Stimulated activated CD8-positive, alpha-beta memory T cell treated with anti-CD3 and anti-CD28 coated beads, Interleukin-15, amount 100 ng/mL, for 1 hour (primary cell): ENCODE measurements around the gene CYP2B6.
A peak's percentile ranks its signal among the peaks of the same experiment; 100 is the strongest.
"Not testable (repeated sequence)": the region's sequence is repeated elsewhere in the genome, so short reads cannot be mapped to it uniquely, and the experiment has no call there.

Experiments
- DNase-seq: peaks from one replicate; pipeline ENCODE4 v3.0.0-alpha.2; 2020; ENCODE audit warnings: low read depth

The CYP2B6 gene

DNA sequence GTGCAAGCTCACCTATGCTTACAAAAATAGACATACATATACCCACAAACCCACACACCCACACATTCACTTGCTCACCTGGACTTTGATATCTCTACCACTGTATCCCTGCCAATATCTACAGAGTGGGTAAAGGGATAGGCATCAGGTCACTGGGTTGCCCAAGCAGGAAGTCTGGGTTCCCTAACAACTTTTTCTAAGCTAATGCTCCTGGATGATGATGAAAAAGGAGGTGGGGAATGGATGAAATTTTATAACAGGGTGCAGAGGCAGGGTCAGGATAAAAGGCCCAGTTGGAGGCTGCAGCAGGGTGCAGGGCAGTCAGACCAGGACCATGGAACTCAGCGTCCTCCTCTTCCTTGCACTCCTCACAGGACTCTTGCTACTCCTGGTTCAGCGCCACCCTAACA is at the start of gene CYP2B6:
TSS of gene CYP2B6 (plus strand) at position 311 of the 410 bp plus-strand sequence. CDS start at position 335, 24 bp downstream.
- no peak for DNase-seq

GRCh38 chr19:40941481-40942219 is 49.4 kb upstream of the CYP2B6 start:
- DNase-seq, result no peak

DNA sequence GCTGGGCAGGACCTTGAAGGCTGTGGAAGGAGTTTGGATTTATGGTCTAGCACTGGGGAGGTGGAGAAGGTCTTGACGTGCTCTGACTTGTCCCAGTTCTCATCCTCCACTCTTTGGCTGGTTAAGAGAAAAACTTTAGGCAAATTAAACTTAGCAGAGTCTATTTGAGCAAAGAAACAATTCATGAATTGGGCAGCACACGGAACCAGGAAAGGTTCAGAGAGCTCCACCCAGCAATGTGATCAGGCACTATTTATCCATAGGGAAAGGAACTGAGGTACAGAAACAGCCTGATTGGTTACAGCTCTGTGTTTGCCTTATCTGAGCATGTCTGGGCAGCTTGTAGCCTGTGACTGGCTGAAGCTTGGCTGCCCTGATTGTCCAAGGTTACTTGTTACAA is 45.4 kb upstream of the CYP2B6 start:
- DNase-seq, result no peak

GRCh38 chr19:40947114-40947513 is 44.0 kb upstream of the CYP2B6 start:
- DNase-seq, result no peak

DNA sequence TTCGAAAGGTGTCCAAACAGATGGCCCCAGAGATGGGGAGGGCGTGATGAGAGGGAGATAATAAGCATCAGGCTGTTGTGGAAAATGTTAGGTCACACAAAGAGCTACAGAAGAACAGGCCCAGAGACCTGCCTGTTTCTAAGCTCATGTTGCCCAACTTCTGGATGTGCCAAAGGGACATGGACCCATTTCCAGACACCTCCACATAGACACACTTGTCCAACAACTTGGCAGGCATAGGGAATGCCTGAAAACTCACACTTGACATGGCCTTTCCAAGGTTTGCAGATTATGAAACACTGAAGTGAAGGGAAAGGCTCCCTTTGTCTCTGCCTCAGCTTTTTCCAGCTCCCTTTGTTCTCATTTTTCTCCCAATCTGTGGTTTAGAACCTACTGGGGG is 43.5 kb upstream of the CYP2B6 start:
- no peak for DNase-seq

DNA sequence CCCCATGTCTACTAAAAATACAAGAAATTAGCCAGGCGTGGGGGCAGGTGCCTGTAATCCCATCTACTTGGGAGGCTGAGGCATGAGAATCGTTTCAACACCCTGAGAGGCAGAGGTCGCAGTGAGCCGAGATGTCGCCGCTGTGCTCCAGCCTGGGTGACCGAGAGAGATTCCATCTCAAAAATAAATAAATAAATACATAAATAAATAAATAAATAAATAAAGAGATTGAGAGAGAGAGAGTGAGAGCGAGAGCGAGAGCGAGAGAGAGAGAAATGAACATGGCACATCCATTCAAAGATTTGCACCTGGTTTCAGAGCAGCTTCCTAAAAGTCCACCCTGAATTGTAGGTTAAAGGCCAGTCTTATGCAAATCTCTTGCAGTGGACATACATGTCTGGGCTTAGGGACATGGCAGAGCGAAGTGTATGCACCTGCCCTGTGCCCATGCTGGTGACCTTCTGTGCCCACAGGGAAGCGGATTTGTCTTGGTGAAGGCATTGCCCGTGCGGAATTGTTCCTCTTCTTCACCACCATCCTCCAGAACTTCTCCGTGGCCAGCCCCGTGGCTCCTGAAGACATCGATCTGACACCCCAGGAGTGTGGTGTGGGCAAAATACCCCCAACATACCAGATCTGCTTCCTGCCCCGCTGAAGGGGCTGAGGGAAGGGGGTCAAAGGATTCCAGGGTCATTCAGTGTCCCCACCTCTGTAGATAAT is 42.3 kb upstream of the CYP2B6 start:
- DNase-seq, result no peak

DNA sequence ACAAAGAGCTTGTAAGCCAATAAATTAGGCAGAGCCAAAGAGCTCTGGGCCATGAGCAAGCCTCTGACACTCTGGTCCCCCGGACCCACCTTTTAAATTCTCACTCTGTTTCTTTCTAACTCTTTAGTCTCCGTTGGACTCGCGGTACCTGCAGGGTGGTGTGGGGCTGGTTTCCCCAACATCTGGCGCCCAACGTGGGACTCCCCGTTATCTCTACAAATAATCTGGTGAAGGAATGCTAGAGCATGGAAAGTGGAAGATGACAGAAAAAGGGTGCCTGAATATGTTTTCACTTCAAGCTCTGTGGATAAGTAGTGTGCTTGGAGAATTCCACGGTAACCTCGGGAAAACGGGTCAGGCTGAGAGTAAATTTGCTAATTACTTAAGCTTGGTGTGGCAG is 36.5 kb upstream of the CYP2B6 start:
- DNase-seq, result no peak

GRCh38 chr19:40959338-40959737 is 31.7 kb upstream of the CYP2B6 start:
- no peak for DNase-seq

- DNase-seq, result no peak
Measured at GRCh38 chr19:40960062-40960685, 30.9 kb upstream of the CYP2B6 start.

DNA sequence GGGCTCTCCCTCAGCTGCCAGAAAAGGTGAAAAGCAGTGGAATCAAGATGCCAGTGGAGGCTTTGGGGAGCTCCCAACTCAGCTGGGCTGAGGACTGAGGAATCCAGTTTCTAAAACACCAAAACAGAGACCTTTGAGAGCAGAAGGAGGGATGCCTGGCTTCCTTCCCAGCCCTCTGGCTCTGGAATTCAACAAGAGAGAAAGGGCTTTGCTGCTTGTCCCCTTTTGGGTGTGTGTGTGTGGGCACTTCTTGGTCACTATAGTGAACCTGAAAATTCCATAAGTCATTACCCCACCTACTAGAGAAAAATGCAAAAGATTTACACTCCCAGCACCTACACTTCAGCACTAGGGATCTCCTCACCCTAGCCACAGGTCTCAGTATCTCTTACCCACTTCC is 30.3 kb upstream of the CYP2B6 start:
- no peak for DNase-seq

DNA sequence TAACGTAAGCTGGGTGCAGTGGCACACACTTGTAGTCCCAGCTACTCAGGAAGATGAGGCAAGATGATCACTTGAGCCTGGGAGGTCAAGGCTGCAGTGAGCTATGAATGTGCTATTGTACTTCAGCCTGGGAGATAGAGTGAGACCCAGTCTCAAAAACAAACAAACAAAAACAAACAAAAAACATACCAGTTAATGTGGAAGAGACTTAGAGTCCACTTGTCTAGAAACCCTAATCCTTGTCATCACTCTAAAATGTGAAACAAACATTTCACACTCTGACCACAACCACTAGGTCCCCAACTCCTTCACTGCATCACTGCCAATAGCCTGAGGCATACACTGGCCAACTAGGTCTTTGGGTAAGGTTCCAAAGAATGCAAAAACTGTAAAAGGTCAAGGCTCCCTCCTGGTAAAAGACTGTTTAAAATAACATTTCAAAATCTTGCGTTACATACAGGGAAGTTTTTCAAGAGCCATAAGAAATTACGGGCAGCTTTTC is 28.6 kb upstream of the CYP2B6 start:
- no peak for DNase-seq

GRCh38 chr19:40964361-40964760 is 26.7 kb upstream of the CYP2B6 start:
- not testable (repeated sequence) for DNase-seq

GRCh38 chr19:40965351-40965750 is 25.7 kb upstream of the CYP2B6 start:
- DNase-seq, result not testable (repeated sequence)

GRCh38 chr19:40966591-40966990 is 24.5 kb upstream of the CYP2B6 start:
- DNase-seq, result not testable (repeated sequence)

DNA sequence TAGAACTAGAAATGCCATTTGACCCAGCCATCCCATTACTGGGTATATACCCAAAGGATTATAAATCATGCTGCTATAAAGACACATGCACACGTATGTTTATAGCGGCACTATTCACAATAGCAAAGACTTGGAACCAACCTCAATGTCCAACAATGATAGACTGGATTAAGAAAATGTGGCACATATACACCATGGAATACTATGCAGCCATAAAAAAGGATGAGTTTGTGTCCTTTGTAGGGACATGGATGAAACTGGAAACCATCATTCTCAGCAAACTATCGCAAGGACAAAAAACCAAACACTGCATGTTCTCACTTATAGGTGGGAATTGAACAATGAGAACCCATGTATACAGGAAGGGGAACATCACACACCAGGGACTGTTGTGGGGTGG is 23.0 kb upstream of the CYP2B6 start:
- DNase-seq, result not testable (repeated sequence)

GRCh38 chr19:40969721-40970120 is 21.4 kb upstream of the CYP2B6 start:
- DNase-seq, result not testable (repeated sequence)

DNA sequence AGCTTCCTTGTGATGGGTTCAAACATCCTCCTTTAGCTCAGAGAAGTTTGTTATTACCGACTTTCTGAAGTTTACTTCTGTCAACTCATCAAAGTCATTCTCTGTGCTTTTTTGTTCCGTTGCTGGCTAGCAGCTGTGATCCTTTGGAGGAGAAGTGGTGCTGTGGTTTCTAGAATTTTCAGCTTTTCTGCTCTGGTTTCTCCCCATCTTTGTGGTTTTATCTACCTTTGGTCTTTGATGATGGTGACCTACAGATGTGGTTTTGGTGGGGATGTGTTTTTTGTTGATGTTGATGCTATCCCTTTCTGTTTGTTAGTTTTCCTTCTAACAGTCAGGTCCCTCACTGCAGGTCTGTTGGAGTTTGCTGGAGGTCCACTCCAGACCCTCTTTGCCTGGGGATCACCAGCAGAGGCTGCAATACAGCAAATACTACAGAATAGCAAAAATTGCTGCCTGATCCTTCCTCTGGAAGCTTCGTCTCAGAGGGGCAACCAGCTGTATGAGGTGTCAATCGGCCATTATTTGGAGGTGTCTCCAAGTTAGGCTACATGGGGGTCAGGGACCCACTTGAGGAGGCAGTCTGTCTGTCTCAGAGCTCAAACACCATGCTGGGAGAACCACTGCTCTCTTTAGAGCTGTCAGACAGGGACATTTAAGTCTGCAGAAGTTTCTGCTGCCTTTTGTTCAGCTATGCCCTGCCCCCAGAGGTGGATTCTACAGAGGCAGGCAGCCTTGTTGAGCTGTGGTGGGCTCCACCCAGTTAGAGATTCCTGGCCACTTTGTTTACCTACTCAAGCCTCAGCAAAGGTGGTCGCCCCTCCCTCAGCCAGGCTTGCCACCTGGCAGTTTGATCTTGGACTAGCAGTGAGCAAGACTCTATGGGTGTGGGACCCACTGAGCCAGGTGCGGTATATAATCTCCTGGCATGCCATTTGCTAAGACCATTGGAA is 20.4 kb upstream of the CYP2B6 start:
- DNase-seq, result not testable (repeated sequence)

DNA sequence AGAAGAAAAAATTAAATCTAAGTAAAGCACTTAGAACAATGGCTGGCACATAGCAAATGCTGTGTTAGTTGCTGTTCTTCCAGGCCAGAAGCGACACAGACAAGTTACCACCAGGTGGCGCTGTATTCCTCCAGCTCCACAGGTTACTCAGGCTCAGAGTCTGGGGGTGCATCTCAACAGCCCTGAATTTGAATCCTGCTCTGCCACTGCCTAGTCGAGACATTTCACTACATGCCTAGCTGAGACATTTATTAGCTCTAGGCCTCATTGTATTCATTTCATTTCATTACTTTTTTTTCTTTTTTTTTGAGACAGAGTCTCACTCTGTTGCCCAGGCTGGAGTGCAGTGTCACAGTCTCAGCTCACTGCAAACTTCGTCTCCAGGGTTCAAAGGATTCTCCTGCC is 16.4 kb upstream of the CYP2B6 start:
- DNase-seq, result peak; percentile 70

- no peak for DNase-seq
Measured at GRCh38 chr19:40976134-40976533, 14.9 kb upstream of the CYP2B6 start.

- DNase-seq, result no peak
Measured at GRCh38 chr19:40976724-40977123, 14.4 kb upstream of the CYP2B6 start.

DNA sequence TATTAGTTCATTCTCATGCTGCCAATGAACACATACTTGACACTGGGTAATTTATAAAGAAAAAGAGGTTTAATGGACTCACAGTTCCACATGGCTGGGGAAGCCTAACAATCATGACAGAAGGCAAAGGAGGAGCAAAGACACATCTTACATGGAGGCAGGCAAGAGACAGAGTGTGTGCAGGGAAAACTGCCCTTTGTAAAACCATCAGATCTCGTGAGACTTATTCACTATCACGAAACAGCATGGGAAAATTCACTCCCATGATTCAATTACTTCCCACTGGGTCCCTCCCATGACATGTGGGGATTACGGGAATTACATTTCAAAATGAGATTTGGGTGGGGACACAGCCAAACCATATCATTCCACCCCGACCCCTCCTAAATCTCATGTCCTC is 11.3 kb upstream of the CYP2B6 start:
- DNase-seq, result not testable (repeated sequence)
